ENCODE measurements around the gene ENTR1. TPM values are rescaled to one million over a fixed set of nuclear protein-coding genes. Genes with fewer than 3 reads are reported as not detected.

Gene ENTR1
- total RNA-seq, 1 experiment from 2014 or later, result 90.8 TPM

- H3K27me3 ChIP-seq (ENCODE audit: control insufficient read depth, insufficient read depth, low read length), result no peaks in the 10 kb centered on the region
- BruUV-seq (replicated peaks), result no TSS peak
- ChIA-PET POLR2A (no interaction called here), CTCF (no interaction called here)
- ATAC-seq (no peak), DNase-seq (ENCODE audit: low read depth, low spot score) (no peak)
- H3K4me1 ChIP-seq (ENCODE audit: control insufficient read depth, insufficient read depth, low read length), result peaks cover 4% of the 10 kb centered on the region; the same call in 1 of the 2 replicates
- H3K27ac ChIP-seq (ENCODE audit: low read length), result no peak overlapping the region
- TF ChIP-seq REST (IDR thresholded peaks at IDR 0.05; ENCODE audit: insufficient read depth in 1 of 2, low read depth in 2 of 2, low read length in 1 of 2), result no peak
- no peak for TF ChIP-seq CTCF (IDR thresholded peaks at IDR 0.05)
- TF ChIP-seq SIN3A (IDR thresholded peaks at IDR 0.05; ENCODE audit: borderline replicate concordance, insufficient read depth, low read depth, low read length), result no peak
- TF ChIP-seq TCF7L2 (IDR thresholded peaks at IDR 0.05; ENCODE audit: low read depth, low read length), result no peak
- TF ChIP-seq POLR2AphosphoS5 (IDR thresholded peaks at IDR 0.05; ENCODE audit: low read depth, low read length), result no peak
- no peak overlapping the region for H3K4me3 ChIP-seq (ENCODE audit: low read depth in 2 of 2, low read length in 2 of 2)
- no peaks in the 10 kb centered on the region for H3K9me3 ChIP-seq (ENCODE audit: control insufficient read depth, insufficient read depth, low read depth, low read length)
- intact Hi-C loops (cut with micrococcal nuclease; ENCODE audit: unreplicated experiment), result no loop called here
- in situ Hi-C loops (cut with HindIII; ENCODE audit: low pct_unique_long_range_greater_than_20kb, low sequenced_read_pairs), result no loop called here
- peaks cover 6% of the 10 kb centered on the region for H3K36me3 ChIP-seq (ENCODE audit: control insufficient read depth, insufficient read depth, low read length)
Measured at GRCh38 chr9:136416427-136416826, 6.0 kb upstream of the ENTR1 start.

GRCh38 chr9:136412962-136413361 lies 2.5 kb upstream of the ENTR1 start:
- Histone ChIP-seq H3K36me3 (ENCODE audit: control insufficient read depth, insufficient read depth, low read length) (peaks cover 15% of the 10 kb centered on the region), H3K27ac (ENCODE audit: low read length) (no peak overlapping the region), H3K27me3 (ENCODE audit: control insufficient read depth, insufficient read depth, low read length) (no peaks in the 10 kb centered on the region), H3K4me3 (ENCODE audit: low read depth in 2 of 2, low read length in 2 of 2) (no peak overlapping the region), H3K9me3 (ENCODE audit: control insufficient read depth, insufficient read depth, low read depth, low read length) (no peaks in the 10 kb centered on the region), H3K4me1 (ENCODE audit: control insufficient read depth, insufficient read depth, low read length) (peaks cover 6% of the 10 kb centered on the region)
- DNase-seq (ENCODE audit: low read depth, low spot score) (no peak), ATAC-seq (no peak)
- CTCF ChIA-PET, result no interaction called here
- BruUV-seq (replicated peaks), result no TSS peak
- no peak for TF ChIP-seq SIN3A (IDR thresholded peaks at IDR 0.05; ENCODE audit: borderline replicate concordance, insufficient read depth, low read depth, low read length)
- POLR2A ChIA-PET, result no interaction called here
- in situ Hi-C loops (cut with HindIII; ENCODE audit: low pct_unique_long_range_greater_than_20kb, low sequenced_read_pairs), result no loop called here
- intact Hi-C loops (cut with micrococcal nuclease; ENCODE audit: unreplicated experiment), result no loop called here

GRCh38 chr9:136411378-136411777 lies 964 bp upstream of the ENTR1 start:
- Histone ChIP-seq H3K9me3 (ENCODE audit: control insufficient read depth, insufficient read depth, low read depth, low read length) (no peaks in the 10 kb centered on the region), H3K4me3 (ENCODE audit: low read depth in 2 of 2, low read length in 2 of 2) (peak overlapping the region; percentile 87 to 93), H3K4me1 (ENCODE audit: control insufficient read depth, insufficient read depth, low read length) (peaks cover 6% of the 10 kb centered on the region), H3K27me3 (ENCODE audit: control insufficient read depth, insufficient read depth, low read length) (no peaks in the 10 kb centered on the region), H3K27ac (ENCODE audit: low read length) (peak overlapping the region; percentile 83), H3K36me3 (ENCODE audit: control insufficient read depth, insufficient read depth, low read length) (peaks cover 12% of the 10 kb centered on the region)
- TSS peak; percentile 90 for BruUV-seq (replicated peaks)
- ATAC-seq, result no peak
- POLR2A ChIA-PET, result no interaction called here
- CTCF ChIA-PET, result no interaction called here
- TF ChIP-seq POLR2AphosphoS5 (IDR thresholded peaks at IDR 0.05; ENCODE audit: low read depth, low read length) (no peak), REST (IDR thresholded peaks at IDR 0.05; ENCODE audit: insufficient read depth in 1 of 2, low read depth in 2 of 2, low read length in 1 of 2) (no peak), TCF7L2 (IDR thresholded peaks at IDR 0.05; ENCODE audit: low read depth, low read length) (no peak), SIN3A (IDR thresholded peaks at IDR 0.05; ENCODE audit: borderline replicate concordance, insufficient read depth, low read depth, low read length) (no peak), CTCF (IDR thresholded peaks at IDR 0.05) (no peak)
- intact Hi-C loops (cut with micrococcal nuclease; ENCODE audit: unreplicated experiment) (no loop called here), in situ Hi-C loops (cut with HindIII; ENCODE audit: low pct_unique_long_range_greater_than_20kb, low sequenced_read_pairs) (no loop called here)
- DNase-seq (ENCODE audit: low read depth, low spot score), result no peak
